ENCODE measurements around the gene NRAS. TPM values are rescaled to one million over a fixed set of nuclear protein-coding genes. Genes with fewer than 3 reads are reported as not detected.

NRAS gene
- total RNA-seq, 1 experiment from 2014 or later = 48.0 TPM

GRCh38 chr1:114703242-114703641 lies 13.3 kb downstream of the NRAS start:
- Histone ChIP-seq H2AFZ (ENCODE audit: low read depth, low read length, poor library complexity, severe bottlenecking) (no peak overlapping the region), H3K4me1 (ENCODE audit: control insufficient read depth in 1 of 2, insufficient read depth in 2 of 2, low read length in 2 of 2) (no peaks in the 10 kb centered on the region), H4K20me1 (ENCODE audit: insufficient read depth) (no peaks in the 10 kb centered on the region), H3K4me2 (ENCODE audit: low read length) (no peak overlapping the region), H3K27me3 (ENCODE audit: insufficient read depth, low read length) (no peaks in the 10 kb centered on the region), H3K36me3 (ENCODE audit: control insufficient read depth in 1 of 2, insufficient read depth in 2 of 2, low read length in 2 of 2) (peaks cover 18% of the 10 kb centered on the region in 2 experiments), H3K79me2 (ENCODE audit: insufficient read depth, low read length) (no peaks in the 10 kb centered on the region), H3K9me3 (ENCODE audit: control insufficient read depth in 1 of 2, insufficient read depth in 1 of 2, low read depth in 1 of 2, low read length in 2 of 2) (no peaks in the 10 kb centered on the region), H3K9me2 (ENCODE audit: insufficient read depth) (no peaks in the 10 kb centered on the region), H3K9ac (ENCODE audit: low read length) (no peak overlapping the region), H3K27ac (ENCODE audit: low read depth, low read length) (no peak overlapping the region), H3K4me3 (replicated peaks in 1 of 2; ENCODE audit: low read depth in 1 of 2, low read length in 2 of 2) (no peak overlapping the region)
- no peak for TF ChIP-seq EZH2 (IDR thresholded peaks at IDR 0.05)
- TF ChIP-seq, protein P1, sequence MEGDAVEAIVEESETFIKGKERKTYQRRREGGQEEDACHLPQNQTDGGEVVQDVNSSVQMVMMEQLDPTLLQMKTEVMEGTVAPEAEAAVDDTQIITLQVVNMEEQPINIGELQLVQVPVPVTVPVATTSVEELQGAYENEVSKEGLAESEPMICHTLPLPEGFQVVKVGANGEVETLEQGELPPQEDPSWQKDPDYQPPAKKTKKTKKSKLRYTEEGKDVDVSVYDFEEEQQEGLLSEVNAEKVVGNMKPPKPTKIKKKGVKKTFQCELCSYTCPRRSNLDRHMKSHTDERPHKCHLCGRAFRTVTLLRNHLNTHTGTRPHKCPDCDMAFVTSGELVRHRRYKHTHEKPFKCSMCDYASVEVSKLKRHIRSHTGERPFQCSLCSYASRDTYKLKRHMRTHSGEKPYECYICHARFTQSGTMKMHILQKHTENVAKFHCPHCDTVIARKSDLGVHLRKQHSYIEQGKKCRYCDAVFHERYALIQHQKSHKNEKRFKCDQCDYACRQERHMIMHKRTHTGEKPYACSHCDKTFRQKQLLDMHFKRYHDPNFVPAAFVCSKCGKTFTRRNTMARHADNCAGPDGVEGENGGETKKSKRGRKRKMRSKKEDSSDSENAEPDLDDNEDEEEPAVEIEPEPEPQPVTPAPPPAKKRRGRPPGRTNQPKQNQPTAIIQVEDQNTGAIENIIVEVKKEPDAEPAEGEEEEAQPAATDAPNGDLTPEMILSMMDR (IDR thresholded peaks at IDR 0.05 in 2 of 3, conservative IDR thresholded peaks at IDR 0.05 in 1 of 3; ENCODE audit: borderline replicate concordance in 1 of 3, insufficient read depth in 1 of 3, low read depth in 2 of 3, low read length in 2 of 3) = no peak
- BruUV-seq (replicated peaks) = no TSS peak
- DNase-seq (ENCODE audit: low read depth, low spot score) (no peak), ATAC-seq (no peak)
- RAD21 ChIA-PET (ENCODE audit: low non-redundant PET in 1 of 2, low total read pairs in 2 of 2, uncharacterized antibody in 2 of 2, unreplicated experiment in 2 of 2) = no interaction called here
- CTCF ChIA-PET = no interaction called here
- intact Hi-C loops (cut with micrococcal nuclease) = no loop called here
- POLR2A ChIA-PET = no interaction called here

GRCh38 chr1:114702737-114703136 lies 13.8 kb downstream of the NRAS start:
- no peak overlapping the region for H3K9ac ChIP-seq (ENCODE audit: low read length)
- ATAC-seq (no peak), DNase-seq (ENCODE audit: low read depth, low spot score) (no peak)
- H3K4me3 ChIP-seq (replicated peaks in 1 of 2; ENCODE audit: low read depth in 1 of 2, low read length in 2 of 2) = no peak overlapping the region
- H3K9me3 ChIP-seq (ENCODE audit: control insufficient read depth in 1 of 2, insufficient read depth in 1 of 2, low read depth in 1 of 2, low read length in 2 of 2) = no peaks in the 10 kb centered on the region
- H3K79me2 ChIP-seq (ENCODE audit: insufficient read depth, low read length) = no peaks in the 10 kb centered on the region
- H2AFZ ChIP-seq (ENCODE audit: low read depth, low read length, poor library complexity, severe bottlenecking) = no peak overlapping the region
- intact Hi-C loops (cut with micrococcal nuclease) = no loop called here
- no peak overlapping the region for H3K27ac ChIP-seq (ENCODE audit: low read depth, low read length)
- RAD21 ChIA-PET (ENCODE audit: low non-redundant PET in 1 of 2, low total read pairs in 2 of 2, uncharacterized antibody in 2 of 2, unreplicated experiment in 2 of 2) = no interaction called here
- CTCF ChIA-PET = no interaction called here
- no peaks in the 10 kb centered on the region for H3K9me2 ChIP-seq (ENCODE audit: insufficient read depth)
- no peaks in the 10 kb centered on the region for H3K4me1 ChIP-seq (ENCODE audit: control insufficient read depth in 1 of 2, insufficient read depth in 2 of 2, low read length in 2 of 2)
- H3K36me3 ChIP-seq (ENCODE audit: control insufficient read depth in 1 of 2, insufficient read depth in 2 of 2, low read length in 2 of 2) = peaks cover 13% of the 10 kb centered on the region in 2 experiments
- no TSS peak for BruUV-seq (replicated peaks)
- no peaks in the 10 kb centered on the region for H3K27me3 ChIP-seq (ENCODE audit: insufficient read depth, low read length)
- POLR2A ChIA-PET = no interaction called here
- H3K4me2 ChIP-seq (ENCODE audit: low read length) = no peak overlapping the region
- H4K20me1 ChIP-seq (ENCODE audit: insufficient read depth) = no peaks in the 10 kb centered on the region
- TF ChIP-seq, protein P1 (IDR thresholded peaks at IDR 0.05 in 2 of 3, conservative IDR thresholded peaks at IDR 0.05 in 1 of 3; ENCODE audit: borderline replicate concordance in 1 of 3, insufficient read depth in 1 of 3, low read depth in 2 of 3, low read length in 2 of 3) = no peak
- TF ChIP-seq POLR2A (IDR thresholded peaks at IDR 0.05; ENCODE audit: borderline replicate concordance, extremely low read depth, insufficient read depth, insufficient read length) = no peak
- TF ChIP-seq ZFX (IDR thresholded peaks at IDR 0.05) = no peak
- no peak for TF ChIP-seq RAD21 (IDR thresholded peaks at IDR 0.05; ENCODE audit: low read depth)
- no peak for TF ChIP-seq SRF (IDR thresholded peaks at IDR 0.05; ENCODE audit: low read depth)
- no peak for TF ChIP-seq ATF3 (IDR thresholded peaks at IDR 0.05)
- TF ChIP-seq TCF7L2 (IDR thresholded peaks at IDR 0.05; ENCODE audit: borderline replicate concordance, extremely low read depth, insufficient read depth, insufficient read length) = no peak
- no peak for TF ChIP-seq SP1 (IDR thresholded peaks at IDR 0.05; ENCODE audit: low read depth)
- no peak for TF ChIP-seq POLR2AphosphoS5 (IDR thresholded peaks at IDR 0.05; ENCODE audit: low read depth, low read length)
- no peak for TF ChIP-seq JUND (IDR thresholded peaks at IDR 0.05)
- TF ChIP-seq CBX3 (IDR thresholded peaks at IDR 0.05; ENCODE audit: low read depth) = no peak
- no peak for TF ChIP-seq FOSL1 (IDR thresholded peaks at IDR 0.05; ENCODE audit: low read depth)
- TF ChIP-seq EGR1 (IDR thresholded peaks at IDR 0.05; ENCODE audit: low read depth) = no peak
- no peak for TF ChIP-seq EZH2phosphoT487 (IDR thresholded peaks at IDR 0.05; ENCODE audit: borderline replicate concordance)
- TF ChIP-seq ZNF274 (IDR thresholded peaks at IDR 0.05; ENCODE audit: low read depth, low read length) = no peak
